SH-SY5Y (cell line): Measurements from ENCODE around the gene SH2D4B.

ENCODE experiments used
- GATA2 ChIP-seq: IDR thresholded peaks from 2 replicates; pipeline ENCODE4 v1.6.1; 2011; ENCODE audit warnings: mild to moderate bottlenecking, low read depth, low read length
- GATA3 ChIP-seq: IDR thresholded peaks from 2 replicates; pipeline ENCODE4 v1.6.1; 2011; ENCODE audit warnings: low read depth, mild to moderate bottlenecking, low read length, moderate library complexity

Gene SH2D4B

DNA sequence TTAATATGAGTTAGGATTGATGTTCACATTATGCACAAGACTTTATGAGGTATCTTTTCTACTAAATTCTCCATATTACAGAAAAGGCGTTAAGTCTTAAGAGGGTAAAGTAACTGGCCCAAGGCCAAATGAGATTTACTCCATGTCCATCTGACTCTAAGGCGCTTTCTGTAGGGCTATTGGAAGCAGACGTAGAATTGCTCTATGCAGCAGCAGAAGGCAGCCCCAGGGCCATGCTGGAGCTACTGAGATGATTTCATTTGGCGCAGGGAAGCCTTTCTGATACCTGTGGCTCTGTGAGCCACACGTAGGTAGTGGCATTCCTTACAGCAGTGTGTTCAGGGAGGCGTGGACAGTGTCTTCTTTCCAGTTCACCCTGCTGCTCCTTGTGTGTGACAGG is 133.1 kb downstream of the SH2D4B start:
- TF ChIP-seq GATA2 (no peak), GATA3 (no peak)

DNA sequence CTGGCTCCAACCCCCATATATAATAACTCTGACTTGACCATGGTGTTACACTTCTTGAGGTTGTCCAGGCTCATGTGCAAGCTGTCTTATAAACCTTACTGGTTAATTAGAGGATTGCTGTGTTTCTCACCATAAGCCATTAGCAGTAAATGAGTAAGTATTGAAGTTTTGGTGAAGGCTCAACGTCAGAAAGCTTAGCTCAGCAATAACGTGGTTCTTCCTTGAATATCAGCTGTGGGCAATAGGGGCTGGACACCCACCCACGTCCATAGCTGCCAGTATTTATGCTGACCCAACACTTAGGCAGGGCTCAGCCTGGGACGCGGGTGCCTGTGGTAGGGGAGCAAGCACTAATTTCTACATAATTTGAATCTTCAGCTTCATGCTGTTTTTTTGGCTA is 134.1 kb downstream of the SH2D4B start:
- no peak for TF ChIP-seq GATA3

DNA sequence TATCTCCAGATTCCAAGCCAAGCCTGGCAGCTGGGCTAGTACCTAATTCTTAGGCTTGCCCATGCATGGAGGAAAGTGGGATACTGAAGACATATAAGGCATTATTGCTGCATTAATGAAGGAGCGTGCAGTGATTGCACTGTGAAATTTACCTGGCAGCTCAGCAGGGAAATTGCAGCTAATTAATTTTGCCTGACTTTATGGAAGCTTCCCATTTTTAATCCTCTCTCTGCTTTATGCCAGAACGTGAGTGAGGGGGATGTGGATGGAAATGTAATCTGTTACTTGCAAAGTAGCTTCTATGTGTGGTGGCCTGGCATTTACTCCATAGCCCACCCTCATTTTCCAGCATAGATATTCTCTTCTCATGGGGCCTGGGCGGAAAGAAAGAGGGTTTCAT is 134.9 kb downstream of the SH2D4B start:
- TF ChIP-seq GATA3 (no peak), GATA2 (no peak)

DNA sequence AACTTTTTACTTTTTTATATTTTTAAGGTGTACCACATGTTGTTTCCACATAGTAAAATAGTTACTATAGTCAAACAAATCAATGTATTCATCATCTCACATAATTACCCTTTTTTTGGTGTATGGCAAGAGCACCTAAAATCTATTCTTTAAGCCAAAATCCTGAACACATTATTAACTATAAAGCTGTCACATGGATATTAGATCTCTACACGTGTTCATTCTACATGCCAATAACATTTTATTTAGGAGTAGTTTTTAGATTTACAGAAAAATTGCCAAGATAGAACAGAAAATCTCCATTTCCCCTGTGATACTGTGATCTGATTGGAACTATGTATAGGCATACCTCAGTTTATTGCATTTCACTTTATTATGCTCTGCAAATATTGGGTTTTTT is 137.1 kb downstream of the SH2D4B start:
- TF ChIP-seq GATA2: no peak

DNA sequence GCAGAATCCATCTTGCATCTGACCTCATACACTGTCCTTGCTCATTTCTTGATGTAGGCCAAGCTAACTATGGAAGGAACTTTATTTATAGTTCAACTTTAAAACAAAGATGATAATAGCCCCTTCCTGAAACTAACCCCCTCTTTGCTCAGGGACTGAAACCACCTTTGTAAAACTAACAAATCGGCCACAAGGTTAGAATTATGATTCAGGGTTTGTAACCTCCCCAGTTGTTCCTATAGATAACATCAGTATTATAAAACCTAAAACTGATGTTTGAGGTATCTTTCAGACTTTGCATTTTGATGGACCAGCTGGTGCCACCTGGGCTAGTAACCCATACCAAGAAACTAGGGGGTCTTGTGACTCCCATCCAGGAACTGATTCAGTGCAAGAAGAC is 143.4 kb downstream of the SH2D4B start:
- TF ChIP-seq GATA3 (no peak), GATA2 (no peak)

DNA sequence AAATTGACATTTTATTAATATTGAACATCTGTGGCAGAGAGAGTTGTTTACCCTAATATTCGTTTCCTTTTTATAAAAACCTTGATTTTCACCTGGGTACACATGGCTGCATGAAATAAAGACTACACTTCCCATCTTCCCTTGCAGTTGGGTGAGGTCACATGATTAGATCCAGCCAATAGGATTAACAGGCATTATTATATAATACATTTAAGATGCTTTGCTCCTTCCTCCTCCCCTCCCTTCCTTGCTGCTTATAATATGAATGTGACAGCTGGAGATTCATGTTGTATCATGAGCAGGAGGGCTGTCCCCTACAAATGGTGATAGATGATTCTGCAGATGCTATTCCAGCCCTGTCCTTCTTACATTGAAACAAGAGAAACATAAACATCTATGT is 146.6 kb downstream of the SH2D4B start:
- no peak for TF ChIP-seq GATA2
- no peak for TF ChIP-seq GATA3

DNA sequence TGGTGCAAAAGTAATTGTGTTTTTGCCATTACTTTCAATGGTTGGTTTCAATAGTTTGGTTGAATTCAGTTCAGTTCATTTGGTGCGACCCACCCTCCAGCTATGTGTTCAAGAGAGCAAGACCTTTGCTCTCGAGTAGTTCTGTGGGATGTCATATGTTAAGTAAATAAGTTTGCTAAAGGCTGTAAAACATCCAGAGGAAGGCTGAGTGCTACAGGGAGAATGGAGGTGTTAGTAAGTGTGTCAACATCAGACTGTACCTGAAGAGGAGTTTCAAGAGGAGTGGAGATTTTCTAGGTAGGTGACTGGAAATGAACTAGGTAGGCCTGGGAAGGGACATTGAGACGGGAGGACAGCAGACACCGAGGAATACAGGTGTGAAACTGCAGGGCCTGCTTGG is 147.7 kb downstream of the SH2D4B start:
- TF ChIP-seq GATA2 (no peak), GATA3 (no peak)

DNA sequence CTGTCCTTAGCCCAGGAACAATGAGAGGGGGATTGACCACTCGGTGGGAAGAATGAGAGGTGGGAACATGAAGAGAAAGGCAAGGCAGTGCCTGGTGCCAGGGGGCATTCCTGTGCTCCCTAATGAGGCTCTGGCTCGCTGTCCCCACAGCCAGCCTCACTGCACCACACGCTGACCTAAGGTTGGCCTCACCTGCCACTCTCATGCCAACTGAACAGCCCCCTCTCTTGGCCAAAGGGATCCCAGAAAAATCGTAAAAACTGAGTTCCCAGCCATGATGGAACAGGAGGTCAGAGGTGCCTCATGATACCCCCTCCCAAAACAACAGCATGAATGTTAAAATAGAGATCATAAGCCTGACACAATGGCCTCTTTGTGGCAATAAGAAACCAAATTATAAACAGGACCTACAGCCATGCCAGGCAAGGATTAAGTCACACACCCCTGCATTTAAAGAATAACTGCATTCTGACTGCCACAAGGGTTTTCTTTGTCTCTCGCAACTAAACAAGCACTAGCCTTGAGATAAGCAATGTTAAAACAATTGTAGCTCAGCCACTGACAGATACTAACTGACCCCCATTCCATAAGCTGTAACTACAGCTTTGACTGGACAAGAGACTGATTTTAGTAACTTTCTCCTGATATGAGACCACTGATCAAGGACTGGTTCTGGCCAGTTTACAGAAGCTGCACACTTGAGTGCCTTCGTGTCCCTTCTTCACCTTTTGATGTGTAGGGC is 149.2 kb downstream of the SH2D4B start:
- no peak for TF ChIP-seq GATA3
- no peak for TF ChIP-seq GATA2

DNA sequence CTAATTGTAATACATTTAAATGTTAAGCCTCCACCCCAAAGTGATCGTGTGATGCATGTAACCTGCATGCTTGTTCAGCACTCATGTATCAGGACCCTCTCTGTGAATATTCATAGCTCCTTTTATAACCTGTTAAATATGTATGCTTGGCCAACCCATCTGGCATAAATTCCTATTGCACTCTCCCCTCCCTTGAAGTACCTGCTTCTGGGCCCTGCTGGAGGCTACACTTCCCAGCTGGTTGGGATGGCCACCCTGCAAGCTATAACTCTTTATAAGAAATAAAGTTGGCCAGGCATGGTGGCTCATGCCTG is 149.7 kb downstream of the SH2D4B start:
- no peak for TF ChIP-seq GATA3
- TF ChIP-seq GATA2: no peak

DNA sequence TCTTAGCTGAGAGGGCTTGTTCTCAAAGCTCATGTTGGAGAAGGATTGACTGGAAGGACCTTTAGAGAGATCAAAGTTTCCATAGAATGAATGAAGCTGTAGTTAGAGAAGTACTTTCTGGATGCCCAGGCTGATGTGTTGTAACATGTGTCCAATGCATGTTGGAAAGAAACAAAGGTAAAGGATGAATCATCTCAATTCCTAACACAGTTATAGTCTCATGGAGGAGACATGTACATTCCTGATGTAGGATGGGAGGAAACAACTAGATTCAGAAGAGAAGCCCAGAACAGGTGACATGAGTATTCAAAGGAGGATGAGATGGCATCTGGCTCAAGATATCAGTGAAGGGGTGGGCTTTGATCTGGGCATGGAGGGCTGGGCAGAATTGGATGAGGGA is 152.7 kb downstream of the SH2D4B start:
- TF ChIP-seq GATA2: no peak
- TF ChIP-seq GATA3: no peak

DNA sequence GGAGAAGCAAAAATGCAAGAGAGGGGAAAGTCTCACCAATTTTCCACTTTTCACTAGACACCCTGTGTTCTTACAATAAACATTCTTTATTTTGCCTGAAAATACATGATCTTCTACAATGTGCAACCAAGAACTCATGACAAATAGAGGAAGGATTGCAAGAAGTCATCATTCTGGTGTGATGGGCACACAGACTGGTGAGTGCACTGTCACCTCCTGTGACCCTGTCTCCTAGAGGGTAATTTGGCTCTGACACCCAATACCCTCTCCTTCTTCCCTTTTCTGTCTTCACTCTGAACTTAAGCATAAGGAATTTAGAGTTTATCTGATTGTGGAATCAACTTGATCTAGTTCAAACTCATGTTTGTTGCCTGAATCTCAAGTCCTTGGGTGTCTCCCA is 153.7 kb downstream of the SH2D4B start:
- no peak for TF ChIP-seq GATA3
- no peak for TF ChIP-seq GATA2

DNA sequence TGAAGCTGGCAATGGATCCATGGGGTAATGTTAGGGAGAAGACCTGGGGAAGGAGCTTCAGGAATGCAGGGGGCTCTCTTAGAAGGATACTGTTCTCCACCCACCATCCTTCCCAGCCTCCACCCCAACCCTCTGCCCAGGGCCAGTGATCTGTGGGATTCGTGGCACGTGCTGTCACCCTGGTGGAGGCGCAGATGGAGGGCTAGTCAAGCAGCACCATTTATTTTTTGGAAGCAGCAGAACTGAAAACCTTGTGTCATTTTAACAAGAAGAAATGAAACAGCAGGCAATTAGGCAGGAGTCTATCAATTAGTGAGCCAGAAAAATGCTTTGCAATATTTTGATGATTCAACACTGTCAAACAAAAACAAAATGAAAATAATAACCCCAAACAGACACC is 155.9 kb downstream of the SH2D4B start:
- no peak for TF ChIP-seq GATA3
- no peak for TF ChIP-seq GATA2

DNA sequence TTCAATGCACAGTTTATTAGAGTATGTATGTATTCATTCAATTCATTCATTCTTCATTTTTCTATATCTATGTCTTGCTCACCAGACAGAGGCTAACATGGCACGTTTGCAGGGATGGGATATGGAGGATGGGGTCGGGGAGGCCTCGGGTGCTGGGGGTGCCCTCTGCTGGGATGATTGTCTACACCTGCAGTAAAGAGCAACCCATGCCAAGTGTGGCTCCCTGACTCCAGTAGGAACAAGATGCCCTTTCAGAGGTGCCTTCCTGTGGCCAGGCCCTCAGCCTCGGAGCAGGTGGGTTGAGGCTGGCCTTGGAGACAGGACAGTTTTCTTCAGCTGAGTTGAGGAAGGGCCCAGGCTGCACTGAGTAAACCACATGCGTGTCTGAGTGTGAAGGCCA is 157.2 kb downstream of the SH2D4B start:
- TF ChIP-seq GATA3 (no peak), GATA2 (no peak)
